K562 (cell line): ENCODE results near the gene SND1. TPM values are rescaled to one million over a fixed set of nuclear protein-coding genes. Genes with fewer than 3 reads are reported as not detected.

ENCODE experiments used
- ARID1B ChIP-seq: fragments of 450-650 bp; IDR thresholded peaks from 2 replicates; pipeline ENCODE4 v1.6.1; 2016; ENCODE audit warnings: antibody characterized with exemption, mild to moderate bottlenecking, inconsistent platforms
- CBFA2T2 ChIP-seq: fragments of 450-650 bp; conservative IDR thresholded peaks from 2 replicates; pipeline ENCODE4 v1.6.1; 2017; ENCODE audit warnings: mild to moderate bottlenecking
- CBFA2T3 ChIP-seq: fragments of 450-650 bp; IDR thresholded peaks from 2 replicates; pipeline ENCODE4 v1.6.1; 2017
- CBX2 ChIP-seq: fragments of 200-600 bp; sonication (generic); IDR thresholded peaks from one replicate; pipeline ENCODE4 v1.6.1; 2012; ENCODE audit warnings: mild to moderate bottlenecking, low read length, inconsistent platforms; ENCODE audit not compliant: insufficient read depth, poor library complexity, severe bottlenecking
- CCNT2 ChIP-seq: IDR thresholded peaks from 2 replicates; pipeline ENCODE4 v1.6.1; 2011; ENCODE audit warnings: borderline replicate concordance, low read depth, mild to moderate bottlenecking, moderate library complexity, mixed read lengths, low read length; ENCODE audit not compliant: insufficient read length; ENCODE audit errors: extremely low read depth
- DIDO1 ChIP-seq: fragments of 450-650 bp; IDR thresholded peaks from 2 replicates; pipeline ENCODE4 v1.6.1; 2016; ENCODE audit warnings: low read depth, missing biosample characterization, missing genetic modification characterization
- EP300 ChIP-seq: IDR thresholded peaks from 2 replicates; pipeline ENCODE4 v1.6.1; 2012; ENCODE audit warnings: low read length, improper control_type of control experiment
- ETV1 ChIP-seq: fragments of 450-650 bp; conservative IDR thresholded peaks from 2 replicates; pipeline ENCODE4 v1.6.1; 2016; ENCODE audit warnings: missing genetic modification characterization, control low read depth, low read depth, missing compliant biosample characterization
- HDAC1 ChIP-seq, 2 experiments: fragments of 450-650 bp; IDR thresholded peaks; 2 replicates each; pipeline ENCODE4 v1.6.1; 2016 to 2017; ENCODE audit warnings: inconsistent platforms in 1 of 2, mild to moderate bottlenecking in 1 of 2, moderate library complexity in 1 of 2
- HDAC8 ChIP-seq: fragments of 450-650 bp; IDR thresholded peaks from 2 replicates; pipeline ENCODE4 v1.6.1; 2016; ENCODE audit warnings: mild to moderate bottlenecking, missing genetic modification characterization, moderate library complexity, missing compliant biosample characterization
- KDM1A ChIP-seq, 2 experiments: fragments of 450-650 bp; IDR thresholded peaks; 2 replicates each; pipeline ENCODE4 v1.6.1; 2016; ENCODE audit warnings: mild to moderate bottlenecking in 2 of 2
- KHSRP ChIP-seq: fragments of 450-650 bp; IDR thresholded peaks from 2 replicates; pipeline ENCODE4 v1.6.1; 2017
- MCM3 ChIP-seq: fragments of 450-650 bp; IDR thresholded peaks from 2 replicates; pipeline ENCODE4 v1.6.1; 2016
- NFIC ChIP-seq: fragments of 450-650 bp; IDR thresholded peaks from 2 replicates; pipeline ENCODE4 v1.6.1; 2017; ENCODE audit warnings: mild to moderate bottlenecking, inconsistent platforms
- TAL1 ChIP-seq: fragments of 450-650 bp; IDR thresholded peaks from 2 replicates; pipeline ENCODE4 v1.6.1; 2016; ENCODE audit warnings: mild to moderate bottlenecking
- TBL1XR1 ChIP-seq, 2 experiments: IDR thresholded peaks; 2 replicates each; pipeline ENCODE4 v1.6.1; 2012; ENCODE audit warnings: improper control_type of control experiment in 2 of 2, low read length in 2 of 2, mild to moderate bottlenecking in 1 of 2
- ZBED1 ChIP-seq: IDR thresholded peaks from 2 replicates; pipeline ENCODE4 v1.6.1; 2014
- ZKSCAN8 ChIP-seq: fragments of 200-800 bp; sonication (Bioruptor generic); IDR thresholded peaks from 2 replicates; pipeline ENCODE4 v1.6.1; 2016; ENCODE audit warnings: missing genetic modification characterization, missing compliant biosample characterization
- ZNF12 ChIP-seq: sonication (generic); formaldehyde crosslinking; IDR thresholded peaks from 2 replicates; pipeline ENCODE4 v1.4.0; 2020; ENCODE audit warnings: mild to moderate bottlenecking, missing genetic modification reagents
- ZNF175 ChIP-seq: fragments of 200-800 bp; sonication (Bioruptor generic); IDR thresholded peaks from 2 replicates; pipeline ENCODE4 v1.6.1; 2016; ENCODE audit warnings: low read depth, mild to moderate bottlenecking, missing genetic modification characterization, missing compliant biosample characterization
- ZNF395 ChIP-seq: fragments of 200-800 bp; sonication (Bioruptor generic); IDR thresholded peaks from 2 replicates; pipeline ENCODE4 v1.6.1; 2017; ENCODE audit warnings: missing genetic modification characterization, missing compliant biosample characterization
- ZNF592 ChIP-seq: fragments of 450-650 bp; IDR thresholded peaks from 2 replicates; pipeline ENCODE4 v1.6.1; 2017; ENCODE audit warnings: antibody characterized with exemption, mild to moderate bottlenecking
- polyA plus RNA-seq, 8 experiments: library from polyadenylated mRNA; depleted of rRNA in 4 of 8; stranded (reverse) in 5 of 8; unstranded in 3 of 8; fragments of >200 nt; fragmentation: Nextera tagmentation in 2 of 8; fragmentation: Illumina TruSeq in 1 of 8; extraction: Ambion mirVana in 2 of 8; extraction: Trizol in 1 of 8; gene quantifications; 2 replicates each; pipeline versions ENCODE4 v1.2.1 to v1.2.3, GENCODE V29; 2011 to 2014; ENCODE audit warnings: inconsistent platforms in 1 of 8, missing spikeins in 1 of 8
- total RNA-seq, 7 experiments: library from RNA; depleted of rRNA in 6 of 7; stranded (reverse); fragments of >200 nt in 6 of 7; fragmentation: Illumina TruSeq in 2 of 7; extraction: Trizol in 2 of 7; gene quantifications; 2 replicates each; pipeline versions ENCODE4 v1.2.1 to v1.2.3, GENCODE V29; 2011 to 2021; ENCODE audit warnings: low replicate concordance in 1 of 7
- TF ChIP-seq, protein P1 (sequence below): fragments of 250-450 bp; sonication (Bioruptor Pico); IDR thresholded peaks from 2 replicates; pipeline ENCODE4 v1.5.0; 2021
- TF ChIP-seq, protein P2 (sequence below): IDR thresholded peaks from 2 replicates; pipeline ENCODE4 v1.6.1; 2016; ENCODE audit warnings: missing genetic modification characterization, missing compliant biosample characterization

The SND1 gene
- total and polyA plus RNA-seq, 9 of the 15 experiments (the other 6 are each of a cell fraction or from before 2014, with no cell fraction given), result 46.5 to 307 (median 191) TPM

- TF ChIP-seq DIDO1 (tag), result no peak
- TF ChIP-seq CBFA2T2, result peak; percentile 68
- peak; percentile 32; the same call in 1 of the 2 replicates for TF ChIP-seq ZNF395
- no peak for TF ChIP-seq ZNF12 (CRISPR knock-in tag)
- peak; percentile 84 for TF ChIP-seq CBFA2T3
- TF ChIP-seq HDAC1 (IDR thresholded peaks at IDR 0.05), result peak in 1 of 2 experiments; percentile 45; a peak in 1 of 4 replicates
- TF ChIP-seq KDM1A (IDR thresholded peaks at IDR 0.05), result peak; percentile 50 to 60; a peak in 3 of 4 replicates
- TF ChIP-seq, protein P1, sequence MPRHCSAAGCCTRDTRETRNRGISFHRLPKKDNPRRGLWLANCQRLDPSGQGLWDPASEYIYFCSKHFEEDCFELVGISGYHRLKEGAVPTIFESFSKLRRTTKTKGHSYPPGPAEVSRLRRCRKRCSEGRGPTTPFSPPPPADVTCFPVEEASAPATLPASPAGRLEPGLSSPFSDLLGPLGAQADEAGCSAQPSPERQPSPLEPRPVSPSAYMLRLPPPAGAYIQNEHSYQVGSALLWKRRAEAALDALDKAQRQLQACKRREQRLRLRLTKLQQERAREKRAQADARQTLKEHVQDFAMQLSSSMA (CRISPR knock-in tag), result no peak
- TF ChIP-seq NFIC, result peak; percentile 33; the same call in 1 of the 2 replicates
- no peak for TF ChIP-seq ZBED1
- no peak for TF ChIP-seq ZNF592
- TF ChIP-seq MCM3, result no peak
- TF ChIP-seq EP300, result 0 out of 2 replicates have a peak, but pooled peaks have one; percentile 23
- TF ChIP-seq HDAC8 (tag), result no peak
- no peak for TF ChIP-seq ETV1 (tag)
- no peak for TF ChIP-seq KHSRP
- TF ChIP-seq ZNF175, result no peak
- TF ChIP-seq ARID1B, result peak; percentile 86
- no peak for TF ChIP-seq CBX2
- TF ChIP-seq CCNT2, result peak; percentile 47
- TF ChIP-seq, protein P2, sequence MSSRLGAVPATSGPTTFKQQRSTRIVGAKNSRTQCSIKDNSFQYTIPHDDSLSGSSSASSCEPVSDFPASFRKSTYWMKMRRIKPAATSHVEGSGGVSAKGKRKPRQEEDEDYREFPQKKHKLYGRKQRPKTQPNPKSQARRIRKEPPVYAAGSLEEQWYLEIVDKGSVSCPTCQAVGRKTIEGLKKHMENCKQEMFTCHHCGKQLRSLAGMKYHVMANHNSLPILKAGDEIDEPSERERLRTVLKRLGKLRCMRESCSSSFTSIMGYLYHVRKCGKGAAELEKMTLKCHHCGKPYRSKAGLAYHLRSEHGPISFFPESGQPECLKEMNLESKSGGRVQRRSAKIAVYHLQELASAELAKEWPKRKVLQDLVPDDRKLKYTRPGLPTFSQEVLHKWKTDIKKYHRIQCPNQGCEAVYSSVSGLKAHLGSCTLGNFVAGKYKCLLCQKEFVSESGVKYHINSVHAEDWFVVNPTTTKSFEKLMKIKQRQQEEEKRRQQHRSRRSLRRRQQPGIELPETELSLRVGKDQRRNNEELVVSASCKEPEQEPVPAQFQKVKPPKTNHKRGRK (tag), result no peak
- TF ChIP-seq TAL1, result peak; percentile 71
- TF ChIP-seq ZKSCAN8 (CRISPR knock-in tag), result no peak
- 0 out of 4 replicates have a peak, but pooled peaks of 1 of the 2 experiments have one; percentile 47 for TF ChIP-seq TBL1XR1 (IDR thresholded peaks at IDR 0.05; ENCODE audit: low read length in 2 of 2)
Measured at GRCh38 chr7:127655720-127656119, 3.7 kb downstream of the SND1 start (continued).
